A549 (cell line): Measurements from ENCODE around the gene GALNT14. TPM values are rescaled to one million over a fixed set of nuclear protein-coding genes. Genes with fewer than 3 reads are reported as not detected.
A peak's percentile ranks its signal among the peaks of the same experiment; 100 is the strongest.

ENCODE experiments used
- ATAC-seq, 2 experiments: fragments of 200-7000 bp in 1 of 2; fragments of >200 bp in 1 of 2; cut with Nextera tagmentation in 1 of 2; cut with Tn5 transposase in 1 of 2; 3 replicates each; pipeline versions ENCODE4 v1.8.0 to v1.9.1; 2018 to 2020; ENCODE audit warnings: mild to moderate bottlenecking in 1 of 2, moderate library complexity in 1 of 2
- CTCF ChIA-PET: fragments of 300-600 bp; sonication (Branson Sonifier 250); formaldehyde crosslinking; extraction: SDS; loops from one replicate; lab custom pipeline; 2021; ENCODE audit warnings: antibody characterized with exemption, inconsistent platforms; lab: Yijun Ruan, JAX
- POLR2A ChIA-PET: fragments of 350-600 bp; formaldehyde crosslinking; extraction: SDS; loops from one replicate; lab custom pipeline; 2021; ENCODE audit warnings: antibody characterized with exemption, inconsistent platforms; lab: Yijun Ruan, JAX
- DNase-seq, 2 experiments: peaks; one replicate each; pipeline versions ENCODE4 v3.0.0 to v3.0.0-alpha.2; 2011 to 2016; ENCODE audit warnings: low read depth in 1 of 2, low spot score in 1 of 2
- FAIRE-seq: peaks from 2 replicates; lab custom pipeline; 2011; peaks lifted over from hg19 to GRCh38; lab: Jason Lieb, UNC
- H3K27ac ChIP-seq, 2 experiments: fragments of >200 bp; sonication (Bioruptor Twin); formaldehyde crosslinking; 3 replicates each; pipeline ENCODE4 v1.5.1; 2016 to 2017
- H3K4me1 ChIP-seq: fragments of >200 bp; sonication (Bioruptor Twin); formaldehyde crosslinking; 3 replicates; pipeline ENCODE4 v1.6.1; 2016
- H3K4me2 ChIP-seq: fragments of >200 bp; sonication (Bioruptor Twin); formaldehyde crosslinking; 3 replicates; pipeline ENCODE4 v1.6.1; 2016
- H3K4me3 ChIP-seq: fragments of >200 bp; sonication (Bioruptor Twin); formaldehyde crosslinking; 3 replicates; pipeline ENCODE4 v1.5.1; 2016
- H3K9me3 ChIP-seq: fragments of >200 bp; sonication (Bioruptor Twin); formaldehyde crosslinking; 3 replicates; pipeline ENCODE4 v1.6.1; 2016
- BHLHE40 ChIP-seq: IDR thresholded peaks from 2 replicates; pipeline ENCODE4 v1.6.1; 2012; ENCODE audit warnings: low read depth, low read length, inconsistent platforms
- CHD2 ChIP-seq: fragments of 150-350 bp; IDR thresholded peaks from 2 replicates; pipeline ENCODE4 v1.6.1; 2014; ENCODE audit warnings: low read length; ENCODE audit not compliant: partially characterized antibody
- CHD4 ChIP-seq: fragments of 200-600 bp; sonication (generic); IDR thresholded peaks from 2 replicates; pipeline ENCODE4 v1.6.1; 2016; ENCODE audit warnings: antibody characterized with exemption, mild to moderate bottlenecking, borderline replicate concordance
- EHF ChIP-seq: fragments of 250-450 bp; sonication (Bioruptor Pico); IDR thresholded peaks from 2 replicates; pipeline ENCODE4 v1.5.0; 2020; ENCODE audit warnings: mild to moderate bottlenecking
- FOSL2 ChIP-seq, 2 experiments: fragments of 450-650 bp in 1 of 2; fragments of >200 bp in 1 of 2; sonication (Bioruptor Twin) in 1 of 2; formaldehyde crosslinking; IDR thresholded peaks; 2 replicates each; pipeline versions ENCODE4 v1.5.0 to v1.6.1; 2016 to 2020; ENCODE audit warnings: mild to moderate bottlenecking in 1 of 2, moderate library complexity in 1 of 2
- GATA3 ChIP-seq: IDR thresholded peaks from 2 replicates; pipeline ENCODE4 v1.6.1; 2012; ENCODE audit warnings: borderline replicate concordance
- HES2 ChIP-seq: fragments of >200 bp; sonication (Bioruptor Twin); formaldehyde crosslinking; IDR thresholded peaks from 2 replicates; pipeline ENCODE4 v1.6.1; 2016
- HEYL ChIP-seq: fragments of 250-450 bp; sonication (Bioruptor Pico); IDR thresholded peaks from 2 replicates; pipeline ENCODE4 v1.8.0; 2021; ENCODE audit warnings: mild to moderate bottlenecking, moderate library complexity
- HMGXB4 ChIP-seq: fragments of 250-450 bp; sonication (Bioruptor Pico); IDR thresholded peaks from 2 replicates; pipeline ENCODE4 v1.5.0; 2021; ENCODE audit warnings: mild to moderate bottlenecking, moderate library complexity, borderline replicate concordance
- HOXA7 ChIP-seq: fragments of 250-450 bp; sonication (Bioruptor Pico); IDR thresholded peaks from 2 replicates; pipeline ENCODE4 v1.5.0; 2020; ENCODE audit warnings: mild to moderate bottlenecking, moderate library complexity
- JUN ChIP-seq, 2 experiments: fragments of >200 bp; sonication (Bioruptor Twin); formaldehyde crosslinking; IDR thresholded peaks; 2 replicates in 1 of 2; 3 replicates in 1 of 2; pipeline ENCODE4 v1.6.1; 2016 to 2017
- JUNB ChIP-seq: fragments of >200 bp; sonication (Bioruptor Twin); formaldehyde crosslinking; IDR thresholded peaks from 2 replicates; pipeline ENCODE4 v1.6.1; 2016
- MAFK ChIP-seq: fragments of 450-650 bp; IDR thresholded peaks from 2 replicates; pipeline ENCODE4 v1.6.1; 2014; ENCODE audit not compliant: partially characterized antibody
- MAZ ChIP-seq: fragments of 150-350 bp; IDR thresholded peaks from 2 replicates; pipeline ENCODE4 v1.6.1; 2014; ENCODE audit warnings: antibody characterized with exemption, low read depth, low read length, borderline replicate concordance
- PHF8 ChIP-seq: fragments of 200-600 bp; sonication (generic); IDR thresholded peaks from 2 replicates; pipeline ENCODE4 v1.6.1; 2016; ENCODE audit warnings: low read depth, mild to moderate bottlenecking, antibody characterized with exemption, moderate library complexity, borderline replicate concordance
- POLR2A ChIP-seq: IDR thresholded peaks from 2 replicates; pipeline ENCODE4 v1.6.1; 2012; ENCODE audit warnings: mild to moderate bottlenecking, low read length
- POLR2AphosphoS2 ChIP-seq: conservative IDR thresholded peaks from 2 replicates; pipeline ENCODE4 v1.6.1; 2012; ENCODE audit warnings: low read length, improper control_type of control experiment, inconsistent platforms
- ZC3H11A ChIP-seq: fragments of 450-650 bp; IDR thresholded peaks from 2 replicates; pipeline ENCODE4 v1.6.1; 2014; ENCODE audit warnings: antibody characterized with exemption, mild to moderate bottlenecking
- ZNF302 ChIP-seq: fragments of 250-450 bp; sonication (Bioruptor Pico); IDR thresholded peaks from 2 replicates; pipeline ENCODE4 v1.9.0; 2021; ENCODE audit warnings: inconsistent platforms, mild to moderate bottlenecking, moderate library complexity
- WGBS: methylation state at CpG from one replicate; pipeline ENCODE4 v1.1.6; 2017; ENCODE audit errors: missing lambda C conversion rate; 5-methylcytosine and 5-hydroxymethylcytosine counted together
- polyA plus RNA-seq, 4 experiments: library from polyadenylated mRNA; depleted of rRNA in 3 of 4; stranded (reverse); fragments of >200 nt; fragmentation: RNase III in 1 of 4; extraction: RNeasy Plus Mini Kit Qiagen cat#74134 plus additional on column Dnase treatment in 1 of 4; gene quantifications; 2 replicates in 3 of 4; 3 replicates in 1 of 4; pipeline ENCODE4 v1.2.3, GENCODE V29; 2011 to 2017
- TF ChIP-seq, protein P1 (sequence below): fragments of 200-600 bp; sonication (generic); IDR thresholded peaks from 2 replicates; pipeline ENCODE4 v1.6.1; 2016; ENCODE audit warnings: antibody characterized with exemption, mild to moderate bottlenecking, moderate library complexity
- TF ChIP-seq, protein P2 (sequence below): IDR thresholded peaks from 2 replicates; pipeline ENCODE4 v1.6.1; 2012; ENCODE audit warnings: low read depth, borderline replicate concordance

The GALNT14 gene
- polyA plus RNA-seq, 2 of the 4 experiments (the other 2 are of a cell fraction) = 34.4 to 38.3 TPM

GRCh38 chr2:31047599-31047998 lies 90.6 kb downstream of the GALNT14 start:
- TF ChIP-seq EHF = no peak
- TF ChIP-seq HEYL (CRISPR knock-in tag) = no peak
- TF ChIP-seq ZNF302 (CRISPR knock-in tag) = no peak
- no peak for TF ChIP-seq GATA3
- Histone ChIP-seq H3K4me2 (no peak overlapping the region), H3K27ac (no peak overlapping the region), H3K4me1 (no peaks in the 10 kb centered on the region), H3K4me3 (no peak overlapping the region), H3K9me3 (no peaks in the 10 kb centered on the region)
- POLR2A ChIA-PET = no interaction called here
- FAIRE-seq (no peak), DNase-seq (no peak), ATAC-seq (no peak)
- CTCF ChIA-PET = interaction anchor here (0.8 to 1.9 kb wide), 3 partner anchors 10 to 91 kb away, joined by 3 to 4 read pairs (median 3); partner anchors contain the start of gene GALNT14
- WGBS = 67% methylated on average over 5 of the region's 5 CpGs

GRCh38 chr2:31038385-31038784 lies 99.9 kb downstream of the GALNT14 start:
- CTCF ChIA-PET = interaction anchor here (0.6 kb wide), 1 partner anchor 200 kb away, joined by 4 read pairs; no protein-coding TSS in a partner anchor
- H3K4me3 ChIP-seq = no peak overlapping the region
- FAIRE-seq = no peak
- POLR2A ChIA-PET = no interaction called here
- ATAC-seq = no peak
- no peak overlapping the region for H3K4me2 ChIP-seq
- no peak overlapping the region for H3K27ac ChIP-seq
- no peaks in the 10 kb centered on the region for H3K4me1 ChIP-seq
- DNase-seq = peak in 1 of 2 experiments; percentile 20
- 88% methylated on average over 4 of the region's 4 CpGs for WGBS
- TF ChIP-seq POLR2AphosphoS2 (no peak), MAFK (no peak), MAZ (no peak), CHD4 (no peak), PHF8 (no peak), ZC3H11A (no peak), HMGXB4 (no peak), JUNB (no peak), HEYL (CRISPR knock-in tag) (no peak), POLR2A (no peak), FOSL2 (IDR thresholded peaks at IDR 0.05) (no peak), FOSL2 (CRISPR knock-in tag; IDR thresholded peaks at IDR 0.05) (no peak), CHD2 (no peak), JUN (IDR thresholded peaks at IDR 0.05) (no peak), ZNF302 (CRISPR knock-in tag) (no peak), BHLHE40 (no peak), HES2 (no peak), HOXA7 (CRISPR knock-in tag) (no peak)
- TF ChIP-seq, protein P1, sequence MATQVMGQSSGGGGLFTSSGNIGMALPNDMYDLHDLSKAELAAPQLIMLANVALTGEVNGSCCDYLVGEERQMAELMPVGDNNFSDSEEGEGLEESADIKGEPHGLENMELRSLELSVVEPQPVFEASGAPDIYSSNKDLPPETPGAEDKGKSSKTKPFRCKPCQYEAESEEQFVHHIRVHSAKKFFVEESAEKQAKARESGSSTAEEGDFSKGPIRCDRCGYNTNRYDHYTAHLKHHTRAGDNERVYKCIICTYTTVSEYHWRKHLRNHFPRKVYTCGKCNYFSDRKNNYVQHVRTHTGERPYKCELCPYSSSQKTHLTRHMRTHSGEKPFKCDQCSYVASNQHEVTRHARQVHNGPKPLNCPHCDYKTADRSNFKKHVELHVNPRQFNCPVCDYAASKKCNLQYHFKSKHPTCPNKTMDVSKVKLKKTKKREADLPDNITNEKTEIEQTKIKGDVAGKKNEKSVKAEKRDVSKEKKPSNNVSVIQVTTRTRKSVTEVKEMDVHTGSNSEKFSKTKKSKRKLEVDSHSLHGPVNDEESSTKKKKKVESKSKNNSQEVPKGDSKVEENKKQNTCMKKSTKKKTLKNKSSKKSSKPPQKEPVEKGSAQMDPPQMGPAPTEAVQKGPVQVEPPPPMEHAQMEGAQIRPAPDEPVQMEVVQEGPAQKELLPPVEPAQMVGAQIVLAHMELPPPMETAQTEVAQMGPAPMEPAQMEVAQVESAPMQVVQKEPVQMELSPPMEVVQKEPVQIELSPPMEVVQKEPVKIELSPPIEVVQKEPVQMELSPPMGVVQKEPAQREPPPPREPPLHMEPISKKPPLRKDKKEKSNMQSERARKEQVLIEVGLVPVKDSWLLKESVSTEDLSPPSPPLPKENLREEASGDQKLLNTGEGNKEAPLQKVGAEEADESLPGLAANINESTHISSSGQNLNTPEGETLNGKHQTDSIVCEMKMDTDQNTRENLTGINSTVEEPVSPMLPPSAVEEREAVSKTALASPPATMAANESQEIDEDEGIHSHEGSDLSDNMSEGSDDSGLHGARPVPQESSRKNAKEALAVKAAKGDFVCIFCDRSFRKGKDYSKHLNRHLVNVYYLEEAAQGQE = no peak
- TF ChIP-seq, protein P2, sequence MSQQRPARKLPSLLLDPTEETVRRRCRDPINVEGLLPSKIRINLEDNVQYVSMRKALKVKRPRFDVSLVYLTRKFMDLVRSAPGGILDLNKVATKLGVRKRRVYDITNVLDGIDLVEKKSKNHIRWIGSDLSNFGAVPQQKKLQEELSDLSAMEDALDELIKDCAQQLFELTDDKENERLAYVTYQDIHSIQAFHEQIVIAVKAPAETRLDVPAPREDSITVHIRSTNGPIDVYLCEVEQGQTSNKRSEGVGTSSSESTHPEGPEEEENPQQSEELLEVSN = no peak
- H3K9me3 ChIP-seq = peaks cover 20% of the 10 kb centered on the region
